K562 (cell line): ENCODE results near the gene EFS. TPM values are rescaled to one million over a fixed set of nuclear protein-coding genes. Genes with fewer than 3 reads are reported as not detected.

ENCODE experiments used
- ATAC-seq: fragments of 200-7000 bp; cut with Tn5 transposase; 3 replicates; pipeline ENCODE4 v1.9.1; 2020; ENCODE audit warnings: moderate library complexity
- BruUV-seq: library from RNA; stranded (reverse); fragments of 400-500 nt; replicated peaks from 2 replicates; lab custom pipeline; 2021; lab: Mats Ljungman, UMichigan
- CTCF ChIA-PET: fragments of 300-600 bp; formaldehyde crosslinking; extraction: SDS; loops from one replicate; lab custom pipeline; 2021; ENCODE audit warnings: low intra/inter-chr PET ratio; lab: Yijun Ruan, JAX
- POLR2A ChIA-PET: fragments of 300-600, 350-650 bp; sonication (Branson Sonifier 250); formaldehyde crosslinking; extraction: SDS; loops from one replicate; lab custom pipeline; 2021; ENCODE audit warnings: antibody characterized with exemption, inconsistent platforms; lab: Yijun Ruan, JAX
- DNase-seq, 4 experiments: peaks; one replicate each; pipeline versions ENCODE4 v3.0.0 to v3.0.0-alpha.2; 2011 to 2018; ENCODE audit warnings: low spot score in 3 of 4, mixed read lengths in 3 of 4; ENCODE audit errors: extremely low read depth in 1 of 4
- FAIRE-seq: peaks from 2 replicates; lab custom pipeline; 2011; peaks lifted over from hg19 to GRCh38; lab: Jason Lieb, UNC
- H2AFZ ChIP-seq: 2 replicates; pipeline ENCODE4 v1.6.0; 2011; ENCODE audit warnings: low read depth, low read length, control low read depth, inconsistent platforms
- H3K27ac ChIP-seq: fragments of 200-600 bp; 3 replicates; pipeline ENCODE4 v1.8.0; 2011; ENCODE audit warnings: low read depth, mild to moderate bottlenecking, control low read depth, inconsistent platforms, low read length, moderate library complexity, mixed read lengths; ENCODE audit errors: extremely low read depth
- H3K27me3 ChIP-seq, 2 experiments: fragments of 300-600 bp in 1 of 2; 2 replicates in 1 of 2; 3 replicates in 1 of 2; pipeline versions ENCODE4 v1.6.0 to v1.8.0; 2011; ENCODE audit warnings: inconsistent platforms in 2 of 2, low read length in 2 of 2, mild to moderate bottlenecking in 1 of 2, mixed read lengths in 1 of 2, moderate library complexity in 1 of 2; ENCODE audit not compliant: control insufficient read depth in 2 of 2, insufficient read depth in 2 of 2
- H3K36me3 ChIP-seq: fragments of 300-600 bp; 3 replicates; pipeline ENCODE4 v1.8.0; 2011; ENCODE audit warnings: mild to moderate bottlenecking, low read length, inconsistent platforms; ENCODE audit not compliant: control insufficient read depth, insufficient read depth
- H3K4me1 ChIP-seq, 2 experiments: fragments of 200-600 bp in 1 of 2; replicated peaks in 1 of 2; 2 replicates in 1 of 2; 3 replicates in 1 of 2; pipeline versions ENCODE4 v1.5.1 to v1.8.0; 2011; ENCODE audit warnings: inconsistent platforms in 2 of 2, low read length in 2 of 2, mild to moderate bottlenecking in 1 of 2, mixed read lengths in 1 of 2, moderate library complexity in 1 of 2; ENCODE audit not compliant: control insufficient read depth in 2 of 2, insufficient read depth in 2 of 2
- H3K4me2 ChIP-seq: 2 replicates; pipeline ENCODE4 v1.6.1; 2011; ENCODE audit warnings: low read length, control low read depth, inconsistent platforms, mixed read lengths; ENCODE audit not compliant: insufficient read depth
- H3K4me3 ChIP-seq: fragments of 200-600 bp; sonication (generic), shearing (Covaris generic); 2 replicates; pipeline ENCODE4 v1.5.1; 2016; ENCODE audit warnings: control low read depth, inconsistent platforms
- H3K79me2 ChIP-seq: fragments of 200-600 bp; 3 replicates; pipeline ENCODE4 v1.8.0; 2011; ENCODE audit warnings: low read length, inconsistent platforms; ENCODE audit not compliant: control insufficient read depth, insufficient read depth
- H3K9ac ChIP-seq, 2 experiments: 2 replicates each; pipeline versions ENCODE4 v1.6.0 to v1.6.1; 2011; ENCODE audit warnings: low read depth in 2 of 2, low read length in 2 of 2, control low read depth in 1 of 2, inconsistent platforms in 1 of 2, mild to moderate bottlenecking in 1 of 2, mixed read lengths in 1 of 2; ENCODE audit not compliant: insufficient read depth in 1 of 2
- H3K9me1 ChIP-seq: one replicate; pipeline ENCODE4 v1.6.0; 2011; ENCODE audit warnings: inconsistent platforms, mild to moderate bottlenecking, low read length, moderate library complexity; ENCODE audit not compliant: control insufficient read depth, insufficient read depth
- H3K9me3 ChIP-seq: replicated peaks from 2 replicates; pipeline ENCODE4 v1.5.1; 2011; ENCODE audit warnings: low read depth, low read length, inconsistent platforms; ENCODE audit not compliant: control insufficient read depth, insufficient read depth
- H4K20me1 ChIP-seq: replicated peaks from 2 replicates; pipeline ENCODE4 v1.6.1; 2011; ENCODE audit warnings: low read length, inconsistent platforms, mixed read lengths; ENCODE audit not compliant: control insufficient read depth, insufficient read depth
- ARNT ChIP-seq, 2 experiments: fragments of 450-650 bp; IDR thresholded peaks; 2 replicates each; pipeline ENCODE4 v1.6.1; 2016; ENCODE audit warnings: mild to moderate bottlenecking in 1 of 2
- ELF2 ChIP-seq: fragments of 250-450 bp; sonication (Bioruptor Pico); IDR thresholded peaks from 2 replicates; pipeline ENCODE4 v1.5.0; 2021; ENCODE audit warnings: mild to moderate bottlenecking
- GABPB1 ChIP-seq: sonication (generic); formaldehyde crosslinking; IDR thresholded peaks from 2 replicates; pipeline ENCODE4 v1.8.0; 2022; ENCODE audit warnings: mild to moderate bottlenecking, missing genetic modification reagents
- KAT7 ChIP-seq: sonication (generic); formaldehyde crosslinking; IDR thresholded peaks from 2 replicates; pipeline ENCODE4 v1.8.0; 2022; ENCODE audit warnings: missing genetic modification reagents, mild to moderate bottlenecking, borderline replicate concordance
- RBFOX2 ChIP-seq: fragments of 200-400 bp; formaldehyde crosslinking; IDR thresholded peaks from 2 replicates; pipeline ENCODE4 v1.6.1; 2017; ENCODE audit warnings: low read depth, mild to moderate bottlenecking, low read length, moderate library complexity
- ZBTB8A ChIP-seq: fragments of 450-650 bp; IDR thresholded peaks from 2 replicates; pipeline ENCODE4 v1.6.1; 2018; ENCODE audit warnings: mild to moderate bottlenecking, moderate library complexity; ENCODE audit not compliant: partially characterized antibody
- WGBS: fragments of 100-300 bp; shearing (Covaris generic); methylation state at CpG from one replicate; pipeline ENCODE4 v1.1.6; 2016; ENCODE audit warnings: low coverage, mixed read lengths; ENCODE audit not compliant: insufficient coverage; ENCODE audit errors: missing lambda C conversion rate; 5-methylcytosine and 5-hydroxymethylcytosine counted together
- in situ Hi-C: fragments of 300-500 bp; cut with MboI; formaldehyde crosslinking; loops from 4 replicates; pipeline ENCODE4 v1.15.0; 2018; ENCODE audit warnings: inconsistent platforms, mixed read lengths
- intact Hi-C: fragments of 100-400 bp; cut with micrococcal nuclease; formaldehyde crosslinking; loops from 2 replicates; pipeline ENCODE4 v1.14.2; 2022
- polyA plus RNA-seq, 8 experiments: library from polyadenylated mRNA; depleted of rRNA in 4 of 8; stranded (reverse) in 5 of 8; unstranded in 3 of 8; fragments of >200 nt; fragmentation: Nextera tagmentation in 2 of 8; fragmentation: Illumina TruSeq in 1 of 8; extraction: Ambion mirVana in 2 of 8; extraction: Trizol in 1 of 8; gene quantifications; 2 replicates each; pipeline versions ENCODE4 v1.2.1 to v1.2.3, GENCODE V29; 2011 to 2014; ENCODE audit warnings: inconsistent platforms in 1 of 8, missing spikeins in 1 of 8
- total RNA-seq, 7 experiments: library from RNA; depleted of rRNA in 6 of 7; stranded (reverse); fragments of >200 nt in 6 of 7; fragmentation: Illumina TruSeq in 2 of 7; extraction: Trizol in 2 of 7; gene quantifications; 2 replicates each; pipeline versions ENCODE4 v1.2.1 to v1.2.3, GENCODE V29; 2011 to 2021; ENCODE audit warnings: low replicate concordance in 1 of 7
- TF ChIP-seq, protein P1 (sequence below): fragments of 450-650 bp; IDR thresholded peaks from 2 replicates; pipeline ENCODE4 v1.6.1; 2018; ENCODE audit warnings: mild to moderate bottlenecking, low read depth; ENCODE audit not compliant: partially characterized antibody
- TF ChIP-seq, protein P2 (sequence below): fragments of 250-450 bp; sonication (Bioruptor Pico); IDR thresholded peaks from 2 replicates; pipeline ENCODE4 v1.5.0; 2021; ENCODE audit warnings: mild to moderate bottlenecking, moderate library complexity
- TF ChIP-seq, protein P3 (sequence below): fragments of 250-450 bp; sonication (Bioruptor Pico); IDR thresholded peaks from 2 replicates; pipeline ENCODE4 v1.4.0; 2020

EFS gene
- total and polyA plus RNA-seq, 9 of the 15 experiments (the other 6 are each of a cell fraction or from before 2014, with no cell fraction given), result 0.01 to 0.03 TPM; not detected in 7

DNA sequence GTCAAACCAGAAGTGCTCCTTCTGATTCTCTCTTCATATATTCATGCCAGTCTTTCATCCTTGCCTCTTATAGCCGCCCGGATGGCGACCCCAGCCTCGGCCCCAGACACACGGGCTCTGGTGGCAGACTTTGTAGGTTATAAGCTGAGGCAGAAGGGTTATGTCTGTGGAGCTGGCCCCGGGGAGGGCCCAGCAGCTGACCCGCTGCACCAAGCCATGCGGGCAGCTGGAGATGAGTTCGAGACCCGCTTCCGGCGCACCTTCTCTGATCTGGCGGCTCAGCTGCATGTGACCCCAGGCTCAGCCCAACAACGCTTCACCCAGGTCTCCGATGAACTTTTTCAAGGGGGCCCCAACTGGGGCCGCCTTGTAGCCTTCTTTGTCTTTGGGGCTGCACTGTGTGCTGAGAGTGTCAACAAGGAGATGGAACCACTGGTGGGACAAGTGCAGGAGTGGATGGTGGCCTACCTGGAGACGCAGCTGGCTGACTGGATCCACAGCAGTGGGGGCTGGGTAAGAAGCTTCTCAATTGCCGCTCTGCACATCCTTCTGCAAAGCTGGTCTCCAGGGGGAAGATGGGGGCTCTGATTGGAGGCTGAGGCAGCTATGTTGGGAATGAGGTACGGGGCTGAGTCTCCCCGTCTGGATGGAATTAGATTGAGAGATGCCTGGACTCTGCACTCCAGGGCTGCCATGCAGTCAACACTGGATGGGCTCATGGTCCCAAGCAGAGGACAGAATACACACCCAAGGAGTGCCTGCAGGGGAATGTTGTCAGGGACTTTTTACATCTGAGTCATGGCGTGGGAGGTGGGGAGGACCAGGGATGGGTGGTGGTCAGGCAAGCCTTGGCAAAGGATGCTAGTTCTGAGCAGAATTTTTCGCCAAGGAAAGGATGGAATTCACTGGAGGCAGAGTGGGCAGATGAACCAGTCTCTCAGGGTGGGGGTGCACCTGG, 57.0 kb downstream of the EFS start:
- Histone ChIP-seq H4K20me1 (no peaks in the 10 kb centered on the region), H3K4me3 (peak overlapping the region; percentile 94), H3K27ac (peak overlapping the region; percentile 90; the same call in 2 of the 3 replicates), H3K27me3 (no peaks in the 10 kb centered on the region), H3K9me1 (peaks cover 4% of the 10 kb centered on the region), H2AFZ (no peak overlapping the region), H3K4me2 (peak overlapping the region; percentile 98), H3K79me2 (peaks cover 45% of the 10 kb centered on the region), H3K4me1 (peaks cover 21 to 28% of the 10 kb centered on the region in 2 experiments; a peak in 4 of 5 replicates), H3K9me3 (no peaks in the 10 kb centered on the region), H3K36me3 (peaks cover 51% of the 10 kb centered on the region), H3K9ac (peak overlapping the region; percentile 92 to 95)
- 73% methylated on average over 17 of the region's 22 CpGs for WGBS
- no peak for ATAC-seq
- no peak for FAIRE-seq
- CTCF ChIA-PET, result no interaction called here
- POLR2A ChIA-PET, result interaction anchor here (1.0 to 3.7 kb wide), 4 partner anchors 7 to 38 kb away, joined by 3 to 17 read pairs (median 8); partner anchors contain the start of gene PABPN1
- DNase-seq, result no peak
- in situ Hi-C loops (no loop called here), intact Hi-C loops (loop anchor here (2.0 kb wide), 1 partner anchor 13 kb away; the partner anchor contains the start of gene PABPN1)
- BruUV-seq, result no TSS peak
- TF ChIP-seq KAT7 (CRISPR knock-in tag), result no peak
- TF ChIP-seq ARNT (IDR thresholded peaks at IDR 0.05), result no peak
- TF ChIP-seq RBFOX2, result peak; percentile 47
- TF ChIP-seq, protein P1, sequence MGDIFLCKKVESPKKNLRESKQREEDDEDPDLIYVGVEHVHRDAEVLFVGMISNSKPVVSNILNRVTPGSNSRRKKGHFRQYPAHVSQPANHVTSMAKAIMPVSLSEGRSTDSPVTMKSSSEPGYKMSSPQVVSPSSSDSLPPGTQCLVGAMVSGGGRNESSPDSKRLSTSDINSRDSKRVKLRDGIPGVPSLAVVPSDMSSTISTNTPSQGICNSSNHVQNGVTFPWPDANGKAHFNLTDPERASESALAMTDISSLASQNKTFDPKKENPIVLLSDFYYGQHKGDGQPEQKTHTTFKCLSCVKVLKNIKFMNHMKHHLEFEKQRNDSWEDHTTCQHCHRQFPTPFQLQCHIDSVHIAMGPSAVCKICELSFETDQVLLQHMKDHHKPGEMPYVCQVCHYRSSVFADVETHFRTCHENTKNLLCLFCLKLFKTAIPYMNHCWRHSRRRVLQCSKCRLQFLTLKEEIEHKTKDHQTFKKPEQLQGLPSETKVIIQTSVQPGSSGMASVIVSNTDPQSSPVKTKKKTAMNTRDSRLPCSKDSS, result no peak
- TF ChIP-seq, protein P2, sequence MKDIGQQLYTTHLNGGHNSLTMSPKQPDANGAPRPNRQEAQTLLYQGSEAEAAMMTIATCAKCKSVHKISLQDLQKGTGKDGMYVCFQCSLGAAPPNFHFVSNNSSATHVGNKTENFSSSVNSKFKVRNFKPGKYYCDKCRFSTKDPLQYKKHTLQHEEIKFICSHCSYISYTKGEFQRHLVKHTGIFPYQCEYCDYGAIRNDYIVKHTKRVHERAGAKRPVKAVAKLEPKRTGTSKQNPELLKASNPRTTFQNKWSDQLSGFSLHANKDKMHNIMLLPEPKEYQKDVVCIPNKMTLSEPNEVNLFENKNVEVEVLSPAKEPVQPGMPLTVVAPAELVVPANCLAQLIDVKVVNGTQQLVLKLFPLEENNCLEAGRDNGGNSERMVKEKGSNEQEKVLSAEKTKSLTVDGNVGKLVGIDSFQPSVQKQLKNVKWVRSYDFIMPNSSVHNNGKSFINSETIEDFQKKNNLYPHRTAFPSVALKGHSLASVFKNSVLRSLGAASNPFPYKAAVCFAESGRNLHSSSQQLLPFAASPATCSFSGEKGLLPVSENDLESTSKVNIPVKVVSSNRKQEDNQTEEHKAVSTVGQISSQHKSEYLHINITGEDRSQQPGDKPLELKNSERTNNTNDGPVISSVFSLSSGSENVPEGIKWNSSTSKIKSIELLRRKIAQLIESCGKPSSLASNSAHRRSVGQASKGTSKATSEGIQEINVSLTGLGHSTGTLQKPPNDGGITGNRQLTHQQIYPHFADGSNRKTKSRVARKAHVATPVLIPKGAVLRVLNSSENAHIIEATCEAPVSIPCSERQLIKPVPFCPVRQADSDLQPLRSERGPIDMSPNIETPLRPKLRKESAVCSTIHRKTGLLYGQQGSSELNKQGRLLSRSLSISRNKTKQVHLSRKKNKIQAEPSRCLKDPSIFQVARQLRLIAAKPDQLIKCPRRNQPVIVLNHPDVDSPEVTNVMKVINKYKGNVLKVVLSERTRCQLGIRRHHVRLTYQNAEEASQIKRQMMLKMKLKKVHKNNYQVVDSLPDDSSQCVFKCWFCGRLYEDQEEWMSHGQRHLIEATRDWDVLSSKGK, result no peak
- TF ChIP-seq ZBTB8A, result no peak
- no peak for TF ChIP-seq GABPB1 (CRISPR knock-in tag)
- no peak for TF ChIP-seq ELF2 (CRISPR knock-in tag)
- TF ChIP-seq, protein P3, sequence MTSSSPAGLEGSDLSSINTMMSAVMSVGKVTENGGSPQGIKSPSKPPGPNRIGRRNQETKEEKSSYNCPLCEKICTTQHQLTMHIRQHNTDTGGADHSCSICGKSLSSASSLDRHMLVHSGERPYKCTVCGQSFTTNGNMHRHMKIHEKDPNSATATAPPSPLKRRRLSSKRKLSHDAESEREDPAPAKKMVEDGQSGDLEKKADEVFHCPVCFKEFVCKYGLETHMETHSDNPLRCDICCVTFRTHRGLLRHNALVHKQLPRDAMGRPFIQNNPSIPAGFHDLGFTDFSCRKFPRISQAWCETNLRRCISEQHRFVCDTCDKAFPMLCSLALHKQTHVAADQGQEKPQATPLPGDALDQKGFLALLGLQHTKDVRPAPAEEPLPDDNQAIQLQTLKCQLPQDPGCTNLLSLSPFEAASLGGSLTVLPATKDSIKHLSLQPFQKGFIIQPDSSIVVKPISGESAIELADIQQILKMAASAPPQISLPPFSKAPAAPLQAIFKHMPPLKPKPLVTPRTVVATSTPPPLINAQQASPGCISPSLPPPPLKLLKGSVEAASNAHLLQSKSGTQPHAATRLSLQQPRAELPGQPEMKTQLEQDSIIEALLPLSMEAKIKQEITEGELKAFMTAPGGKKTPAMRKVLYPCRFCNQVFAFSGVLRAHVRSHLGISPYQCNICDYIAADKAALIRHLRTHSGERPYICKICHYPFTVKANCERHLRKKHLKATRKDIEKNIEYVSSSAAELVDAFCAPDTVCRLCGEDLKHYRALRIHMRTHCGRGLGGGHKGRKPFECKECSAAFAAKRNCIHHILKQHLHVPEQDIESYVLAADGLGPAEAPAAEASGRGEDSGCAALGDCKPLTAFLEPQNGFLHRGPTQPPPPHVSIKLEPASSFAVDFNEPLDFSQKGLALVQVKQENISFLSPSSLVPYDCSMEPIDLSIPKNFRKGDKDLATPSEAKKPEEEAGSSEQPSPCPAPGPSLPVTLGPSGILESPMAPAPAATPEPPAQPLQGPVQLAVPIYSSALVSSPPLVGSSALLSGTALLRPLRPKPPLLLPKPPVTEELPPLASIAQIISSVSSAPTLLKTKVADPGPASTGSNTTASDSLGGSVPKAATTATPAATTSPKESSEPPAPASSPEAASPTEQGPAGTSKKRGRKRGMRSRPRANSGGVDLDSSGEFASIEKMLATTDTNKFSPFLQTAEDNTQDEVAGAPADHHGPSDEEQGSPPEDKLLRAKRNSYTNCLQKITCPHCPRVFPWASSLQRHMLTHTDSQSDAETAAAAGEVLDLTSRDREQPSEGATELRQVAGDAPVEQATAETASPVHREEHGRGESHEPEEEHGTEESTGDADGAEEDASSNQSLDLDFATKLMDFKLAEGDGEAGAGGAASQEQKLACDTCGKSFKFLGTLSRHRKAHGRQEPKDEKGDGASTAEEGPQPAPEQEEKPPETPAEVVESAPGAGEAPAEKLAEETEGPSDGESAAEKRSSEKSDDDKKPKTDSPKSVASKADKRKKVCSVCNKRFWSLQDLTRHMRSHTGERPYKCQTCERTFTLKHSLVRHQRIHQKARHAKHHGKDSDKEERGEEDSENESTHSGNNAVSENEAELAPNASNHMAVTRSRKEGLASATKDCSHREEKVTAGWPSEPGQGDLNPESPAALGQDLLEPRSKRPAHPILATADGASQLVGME, result no peak
